SK-N-MC (cell line): ENCODE results near the gene NTRK2.

Experiments used
- DNase-seq: peaks from one replicate; pipeline ENCODE4 v3.0.0-alpha.2; 2011; ENCODE audit warnings: low read depth, low spot score
- H3K27ac ChIP-seq: fragments of 200-600 bp; sonication (generic); 2 replicates; pipeline ENCODE4 v1.5.1; 2016; ENCODE audit warnings: mixed run types
- H3K36me3 ChIP-seq: fragments of 200-600 bp; sonication (generic); 2 replicates; pipeline ENCODE4 v1.6.1; 2017; ENCODE audit warnings: antibody characterized with exemption, low read length, mixed read lengths; ENCODE audit not compliant: insufficient read depth
- H3K4me3 ChIP-seq: fragments of 200-600 bp; sonication (generic); 2 replicates; pipeline ENCODE4 v1.5.1; 2016
- H3K9ac ChIP-seq: fragments of 200-600 bp; sonication (generic); 2 replicates; pipeline ENCODE4 v1.8.0; 2017; ENCODE audit warnings: mixed run types, mixed read lengths; ENCODE audit not compliant: insufficient read length
- H3K9me3 ChIP-seq: fragments of 200-600 bp; sonication (generic); 2 replicates; pipeline ENCODE4 v1.6.1; 2017; ENCODE audit warnings: low read depth, mild to moderate bottlenecking, antibody characterized with exemption, low read length, moderate library complexity, mixed read lengths
- EZH2 ChIP-seq: fragments of 200-600 bp; sonication (generic); IDR thresholded peaks from one replicate; pipeline ENCODE4 v1.6.1; 2017; ENCODE audit warnings: antibody characterized with exemption
- FOXP2 ChIP-seq: optimal IDR thresholded peaks from 2 replicates; pipeline ENCODE3; 2011; ENCODE audit warnings: mild to moderate bottlenecking, moderate library complexity; ENCODE audit not compliant: insufficient read depth; ENCODE audit errors: extremely low read length, control extremely low read depth
- POLR2AphosphoS5 ChIP-seq: IDR thresholded peaks from 2 replicates; pipeline ENCODE4 v1.6.1; 2012; ENCODE audit warnings: mild to moderate bottlenecking, low read depth, low read length, borderline replicate concordance

The NTRK2 gene

DNA sequence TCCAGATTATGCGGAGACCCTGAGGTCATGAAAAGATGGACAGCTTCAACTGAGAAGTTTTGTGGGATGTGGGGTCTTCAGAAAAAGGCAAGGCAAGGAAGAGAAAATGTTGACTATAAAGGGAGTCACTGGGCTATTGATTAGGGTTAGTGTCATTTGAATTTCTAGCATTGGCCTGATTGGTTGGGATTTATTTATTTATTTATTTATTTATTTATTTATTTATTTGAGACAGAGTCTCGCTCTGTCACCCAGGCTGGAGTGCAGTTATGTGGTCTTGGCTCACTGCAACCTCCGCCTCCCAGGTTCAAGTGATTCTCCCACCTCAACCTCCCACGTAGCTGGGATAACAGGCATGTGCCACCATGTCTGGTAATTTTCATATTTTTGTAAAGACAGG is 279.7 kb downstream of the NTRK2 start:
- no peak overlapping the region for H3K9ac ChIP-seq
- H3K9me3 ChIP-seq: no peaks in the 10 kb centered on the region

DNA sequence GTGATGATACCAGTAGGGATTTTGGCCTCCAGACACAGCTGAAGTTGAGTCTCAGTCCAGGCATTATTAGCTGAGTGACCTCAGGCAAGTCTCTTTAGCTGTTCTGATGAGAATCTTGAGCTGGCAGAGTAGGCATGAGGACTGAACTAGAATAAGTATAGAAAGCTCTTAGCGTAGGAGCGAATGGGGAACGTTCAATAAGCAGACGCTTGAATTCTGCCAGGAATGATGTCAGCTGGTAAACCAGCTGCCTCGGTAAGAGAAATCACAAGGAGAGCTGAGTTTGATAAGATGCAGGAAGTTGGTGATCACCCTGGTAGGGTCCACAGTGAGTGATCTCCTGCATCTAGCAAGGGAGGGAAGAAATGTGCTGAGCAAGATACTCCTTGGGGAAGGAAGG is 280.4 kb downstream of the NTRK2 start:
- Histone ChIP-seq H3K36me3 (no peaks in the 10 kb centered on the region), H3K4me3 (no peak overlapping the region), H3K27ac (no peak overlapping the region), H3K9ac (no peak overlapping the region), H3K9me3 (no peaks in the 10 kb centered on the region)
- TF ChIP-seq FOXP2: no peak
- no peak for TF ChIP-seq POLR2AphosphoS5
- no peak for TF ChIP-seq EZH2
- DNase-seq: no peak

More for the DNA sequence above, 279.7 kb downstream of the NTRK2 start:
- TF ChIP-seq EZH2 (no peak), FOXP2 (no peak), POLR2AphosphoS5 (no peak)
- H3K36me3 ChIP-seq: no peaks in the 10 kb centered on the region
- DNase-seq: no peak
- no peak overlapping the region for H3K4me3 ChIP-seq
- H3K27ac ChIP-seq: no peak overlapping the region

DNA sequence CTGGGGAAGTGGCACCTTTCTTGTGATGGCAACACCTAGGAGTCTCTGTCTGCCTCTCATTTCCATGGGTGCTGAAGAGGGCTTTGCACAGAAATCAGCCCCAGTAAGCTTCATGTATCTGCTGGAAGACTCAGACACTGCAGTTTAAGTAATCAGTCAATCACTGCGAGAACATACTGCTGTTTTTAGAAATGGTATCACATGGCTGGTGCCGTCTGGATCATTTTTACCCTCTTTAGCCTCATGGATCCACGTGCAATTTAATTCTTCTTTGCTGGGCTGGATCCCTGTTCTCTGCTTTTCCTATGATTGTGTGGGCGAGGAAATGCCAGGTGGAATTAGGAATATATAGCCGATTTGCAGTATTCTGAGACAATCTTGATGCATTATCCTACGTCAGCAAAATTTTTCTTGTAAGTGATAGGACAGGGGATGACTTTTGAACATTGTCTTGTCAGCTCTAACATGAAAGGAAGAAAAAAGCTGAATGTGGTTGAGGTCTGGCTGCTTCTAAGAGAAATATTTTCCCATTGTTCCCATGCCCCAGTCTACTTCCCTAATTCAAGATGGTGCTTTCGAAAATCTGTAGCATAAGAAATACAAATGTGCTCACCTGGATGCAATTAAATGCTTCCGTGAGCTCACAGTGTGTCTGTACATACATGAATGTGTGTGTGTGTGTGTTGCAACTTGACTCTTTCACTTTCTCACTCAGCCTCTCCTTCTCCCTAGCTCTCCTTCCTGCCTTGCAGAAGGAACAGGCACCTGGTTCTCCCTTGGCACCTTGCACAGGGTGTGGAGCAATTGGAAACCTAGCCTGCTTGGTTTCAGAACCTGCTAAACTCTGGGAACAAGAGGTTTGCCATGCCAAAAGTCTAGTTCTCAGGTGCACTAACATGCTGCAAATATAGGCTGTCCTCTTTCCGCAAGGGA is 281.6 kb downstream of the NTRK2 start:
- Histone ChIP-seq H3K9ac (no peak overlapping the region), H3K9me3 (no peaks in the 10 kb centered on the region), H3K4me3 (no peak overlapping the region), H3K27ac (no peak overlapping the region), H3K36me3 (no peaks in the 10 kb centered on the region)
- TF ChIP-seq EZH2: no peak
- no peak for TF ChIP-seq POLR2AphosphoS5
- no peak for TF ChIP-seq FOXP2
- no peak for DNase-seq

DNA sequence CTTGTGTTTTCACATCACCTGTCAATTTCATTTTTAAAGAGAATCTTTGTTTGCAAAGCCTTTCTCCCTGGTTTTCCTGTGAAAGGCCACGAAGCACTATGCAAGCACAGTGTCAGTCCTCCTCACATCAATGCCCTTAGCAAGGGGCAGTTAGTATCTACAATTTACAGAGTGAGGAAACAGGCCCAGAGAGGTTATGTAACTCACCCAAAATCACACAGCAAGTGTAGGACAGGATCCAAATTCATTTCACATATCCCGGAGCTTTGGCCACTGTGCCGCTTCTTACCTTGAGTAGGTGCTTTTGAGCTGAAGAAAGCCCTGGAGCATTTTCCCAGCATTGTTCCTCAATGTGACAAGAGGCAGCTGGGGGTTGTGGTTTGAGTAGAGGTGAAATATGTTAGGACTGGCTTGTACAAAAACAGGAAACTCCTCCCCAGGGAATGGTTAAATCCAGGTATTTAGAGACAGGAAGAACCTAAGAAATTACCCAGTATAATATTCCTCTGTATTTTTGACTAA is 283.8 kb downstream of the NTRK2 start:
- Histone ChIP-seq H3K9me3 (no peaks in the 10 kb centered on the region), H3K4me3 (no peak overlapping the region), H3K36me3 (no peaks in the 10 kb centered on the region), H3K9ac (no peak overlapping the region), H3K27ac (no peak overlapping the region)
- DNase-seq: no peak
- TF ChIP-seq FOXP2: no peak
- no peak for TF ChIP-seq EZH2
- TF ChIP-seq POLR2AphosphoS5: no peak

DNA sequence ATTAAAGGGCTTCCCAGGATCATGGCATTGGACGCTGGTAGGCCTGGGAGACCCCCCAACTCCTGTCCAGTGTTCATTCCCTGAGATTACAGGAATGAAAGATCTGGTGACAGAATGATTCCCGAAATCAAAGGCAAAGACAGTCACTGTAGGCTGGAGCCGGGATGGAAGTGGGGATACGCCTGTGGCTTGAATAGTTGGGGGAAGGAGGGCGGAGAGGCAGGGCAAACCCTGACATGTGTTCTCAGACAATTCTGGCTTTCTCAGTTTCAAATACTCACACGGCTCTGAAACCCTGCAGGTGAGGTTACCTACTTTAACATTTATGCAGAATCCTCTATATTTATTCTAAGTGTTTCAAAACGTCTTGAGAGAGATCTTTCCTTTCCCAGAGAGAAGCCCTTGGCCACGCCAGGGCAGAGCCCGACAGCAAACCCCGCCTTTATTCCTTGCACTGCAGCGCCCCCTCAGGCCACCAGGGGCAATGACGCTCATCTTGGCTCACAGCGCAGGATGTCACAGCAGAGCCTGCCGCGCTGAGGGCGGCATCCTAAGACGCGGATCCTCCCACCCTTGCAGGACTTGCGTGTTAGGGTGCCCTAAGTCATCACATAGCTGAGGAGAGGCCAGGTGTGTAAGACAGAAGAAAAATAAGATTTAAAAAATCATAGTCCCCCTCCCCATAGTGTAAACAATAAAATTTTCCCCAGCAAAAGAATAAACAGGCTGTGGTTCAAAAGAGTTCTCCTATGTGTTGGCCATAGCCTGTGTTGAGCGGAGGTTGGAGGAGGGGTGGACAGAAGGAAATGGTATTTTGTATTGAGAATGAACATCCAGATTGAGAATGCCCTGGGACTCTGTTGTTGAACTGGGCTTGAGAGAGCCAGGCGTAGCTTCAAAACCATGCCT is 284.5 kb downstream of the NTRK2 start:
- no peak for TF ChIP-seq EZH2
- no peak for TF ChIP-seq FOXP2
- TF ChIP-seq POLR2AphosphoS5: no peak
- H3K9ac ChIP-seq: no peak overlapping the region
- H3K4me3 ChIP-seq: no peak overlapping the region
- no peak overlapping the region for H3K27ac ChIP-seq
- H3K36me3 ChIP-seq: no peaks in the 10 kb centered on the region
- no peak for DNase-seq
- no peaks in the 10 kb centered on the region for H3K9me3 ChIP-seq

DNA sequence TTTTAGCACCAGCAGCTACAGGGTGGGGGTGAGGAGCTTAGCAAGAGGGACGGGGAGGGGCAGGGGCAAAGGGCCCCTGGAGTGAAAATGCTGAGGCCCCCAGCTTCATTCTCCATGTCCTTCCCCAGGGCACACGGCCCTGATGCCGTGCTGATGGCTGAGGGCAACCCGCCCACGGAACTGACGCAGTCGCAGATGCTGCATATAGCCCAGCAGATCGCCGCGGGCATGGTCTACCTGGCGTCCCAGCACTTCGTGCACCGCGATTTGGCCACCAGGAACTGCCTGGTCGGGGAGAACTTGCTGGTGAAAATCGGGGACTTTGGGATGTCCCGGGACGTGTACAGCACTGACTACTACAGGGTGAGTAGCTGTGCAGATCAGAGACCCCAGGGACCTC is 285.6 kb downstream of the NTRK2 start:
- H3K9me3 ChIP-seq: no peaks in the 10 kb centered on the region
- H3K9ac ChIP-seq: no peak overlapping the region
- no peak for DNase-seq
- TF ChIP-seq EZH2 (no peak), FOXP2 (no peak), POLR2AphosphoS5 (no peak)
- H3K36me3 ChIP-seq: no peaks in the 10 kb centered on the region
- no peak overlapping the region for H3K4me3 ChIP-seq
- H3K27ac ChIP-seq: no peak overlapping the region

DNA sequence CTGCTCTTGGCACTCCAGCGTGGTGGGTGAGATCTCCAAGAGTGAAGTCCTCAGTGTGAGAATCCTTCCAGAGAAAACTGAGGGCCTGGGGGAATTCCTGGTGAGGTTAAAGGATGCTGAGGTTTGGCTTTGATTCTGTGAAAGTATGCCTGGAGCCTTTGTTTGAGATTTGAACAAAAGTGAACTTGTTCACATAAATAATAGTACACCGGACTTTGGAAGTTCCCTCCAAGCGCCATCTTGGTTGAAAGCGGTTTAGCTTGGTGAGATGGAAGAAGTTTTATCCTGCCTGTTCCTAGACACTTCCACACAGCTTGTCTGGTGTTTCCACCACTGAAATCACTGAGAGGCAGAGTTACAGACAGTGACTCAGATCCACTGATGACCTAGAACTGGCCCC is 286.4 kb downstream of the NTRK2 start:
- no peaks in the 10 kb centered on the region for H3K9me3 ChIP-seq
- TF ChIP-seq FOXP2: no peak
- TF ChIP-seq POLR2AphosphoS5: no peak
- no peak for TF ChIP-seq EZH2
- no peaks in the 10 kb centered on the region for H3K36me3 ChIP-seq
- no peak for DNase-seq
- no peak overlapping the region for H3K4me3 ChIP-seq
- no peak overlapping the region for H3K27ac ChIP-seq
- H3K9ac ChIP-seq: no peak overlapping the region

DNA sequence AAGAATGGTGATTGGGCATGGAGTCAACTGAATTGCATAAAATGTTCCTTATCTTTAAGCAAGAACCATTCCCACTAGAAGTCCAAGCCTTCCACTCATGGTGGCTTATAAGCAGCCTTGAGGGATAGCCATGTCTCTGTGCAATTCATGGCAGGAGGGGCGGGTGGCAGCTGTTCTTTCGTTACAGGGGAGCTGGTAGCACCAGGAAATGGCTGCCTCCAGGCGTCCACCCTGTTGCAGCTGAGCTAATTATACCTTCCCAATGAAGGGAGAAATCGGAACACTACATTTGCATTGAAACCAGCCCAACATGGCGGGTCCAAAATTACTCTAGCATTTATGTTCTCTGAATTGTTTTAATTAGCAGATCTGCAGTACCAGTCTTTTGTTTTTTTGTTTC is 289.8 kb downstream of the NTRK2 start:
- Histone ChIP-seq H3K36me3 (no peaks in the 10 kb centered on the region), H3K9me3 (no peaks in the 10 kb centered on the region), H3K27ac (no peak overlapping the region), H3K9ac (no peak overlapping the region), H3K4me3 (no peak overlapping the region)
- TF ChIP-seq FOXP2: no peak
- TF ChIP-seq EZH2: no peak
- no peak for TF ChIP-seq POLR2AphosphoS5
- DNase-seq: no peak
